Skeletal muscle tissue (tissue), 4 donors: ENCODE data around the gene CDC25B. TPM values are rescaled to one million over a fixed set of nuclear protein-coding genes. Genes with fewer than 3 reads are reported as not detected.
"Not testable (repeated sequence)": the region's sequence is repeated elsewhere in the genome, so short reads cannot be mapped to it uniquely, and the experiment has no call there.

Source experiments
- H3K27ac ChIP-seq: one replicate; pipeline ENCODE4 v1.7.0; 2013; ENCODE audit warnings: mild to moderate bottlenecking, low read depth, low read length, inconsistent platforms
- H3K27me3 ChIP-seq, 3 donors: one replicate each; pipeline ENCODE4 v1.7.0; 2013; ENCODE audit warnings: low read length in 3 of 3; ENCODE audit not compliant: control insufficient read depth in 3 of 3, insufficient read depth in 3 of 3
- H3K36me3 ChIP-seq, 3 donors: one replicate each; pipeline ENCODE4 v1.7.0; 2013; ENCODE audit warnings: low read length in 3 of 3; ENCODE audit not compliant: control insufficient read depth in 3 of 3, insufficient read depth in 3 of 3
- H3K4me1 ChIP-seq, 3 donors: one replicate each; pipeline ENCODE4 v1.7.0; 2013; ENCODE audit warnings: low read length in 3 of 3, mild to moderate bottlenecking in 3 of 3; ENCODE audit not compliant: control insufficient read depth in 3 of 3, insufficient read depth in 3 of 3
- H3K4me3 ChIP-seq, 3 donors: one replicate each; pipeline ENCODE4 v1.7.0; 2013; ENCODE audit warnings: low read length in 3 of 3
- H3K9ac ChIP-seq, 3 donors: one replicate each; pipeline ENCODE4 v1.7.0; 2013; ENCODE audit warnings: low read length in 3 of 3, mild to moderate bottlenecking in 3 of 3, moderate library complexity in 2 of 3, low read depth in 1 of 3
- H3K9me3 ChIP-seq, 3 donors: one replicate each; pipeline ENCODE4 v1.7.0; 2013; ENCODE audit warnings: low read length in 3 of 3; ENCODE audit not compliant: control insufficient read depth in 3 of 3
- total RNA-seq: library from RNA; depleted of rRNA; stranded (reverse); fragments of >200 nt; gene quantifications from one replicate; pipeline ENCODE4 v1.2.3, GENCODE V29; 2014
- donor health status: Osteomylitis.

The CDC25B gene
- total RNA-seq, 1 donor from 2014 or later, result 28.7 TPM

GRCh38 chr20:3820901-3821727, 25.0 kb downstream of the CDC25B start:
- peak overlapping the region; percentile 99 for H3K27ac ChIP-seq
- peak overlapping the region; percentile 80 to 93 (median 88) for H3K4me3 ChIP-seq
- H3K9ac ChIP-seq, result peak overlapping the region; percentile 91 to 99 (median 94)
- H3K4me1 ChIP-seq, result peaks cover 18 to 25% (median 23%) of the 10 kb centered on the region in 3 donors
- peaks cover 0 to 3% (median 0%) of the 10 kb centered on the region in 3 donors for H3K9me3 ChIP-seq
- no peaks in the 10 kb centered on the region for H3K27me3 ChIP-seq
- peaks cover 33 to 38% (median 35%) of the 10 kb centered on the region in 3 donors for H3K36me3 ChIP-seq

- peaks cover 18 to 28% (median 25%) of the 10 kb centered on the region in 3 donors for H3K4me1 ChIP-seq
- no peaks in the 10 kb centered on the region for H3K27me3 ChIP-seq
- no peak overlapping the region for H3K9ac ChIP-seq
- H3K4me3 ChIP-seq, result no peak overlapping the region
- H3K9me3 ChIP-seq, result peaks cover 0 to 3% (median 0%) of the 10 kb centered on the region in 3 donors
- H3K36me3 ChIP-seq, result peaks cover 37 to 47% (median 44%) of the 10 kb centered on the region in 3 donors
- H3K27ac ChIP-seq, result peak overlapping the region; percentile 99
Measured at GRCh38 chr20:3821996-3822395, 25.9 kb downstream of the CDC25B start.

- no peaks in the 10 kb centered on the region for H3K27me3 ChIP-seq
- peaks cover 0 to 3% (median 0%) of the 10 kb centered on the region in 3 donors for H3K9me3 ChIP-seq
- H3K4me3 ChIP-seq, result no peak overlapping the region
- no peak overlapping the region for H3K9ac ChIP-seq
- no peak overlapping the region for H3K27ac ChIP-seq
- H3K4me1 ChIP-seq, result peaks cover 11 to 19% (median 18%) of the 10 kb centered on the region in 3 donors
- H3K36me3 ChIP-seq, result peaks cover 39 to 58% (median 58%) of the 10 kb centered on the region in 3 donors
Measured at GRCh38 chr20:3823881-3824280, 27.8 kb downstream of the CDC25B start.

GRCh38 chr20:3825526-3825925, 29.4 kb downstream of the CDC25B start:
- Histone ChIP-seq H3K27me3 (no peaks in the 10 kb centered on the region), H3K4me3 (no peak overlapping the region), H3K4me1 (peaks cover 4 to 9% (median 8%) of the 10 kb centered on the region in 3 donors), H3K27ac (no peak overlapping the region), H3K9me3 (peaks cover 0 to 3% (median 0%) of the 10 kb centered on the region in 3 donors), H3K36me3 (peaks cover 39 to 58% (median 58%) of the 10 kb centered on the region in 3 donors), H3K9ac (no peak overlapping the region)

GRCh38 chr20:3826420-3826819, 30.3 kb downstream of the CDC25B start:
- Histone ChIP-seq H3K9me3 (peaks cover 0 to 3% (median 0%) of the 10 kb centered on the region in 3 donors), H3K4me3 (no peak overlapping the region), H3K27ac (no peak overlapping the region), H3K27me3 (no peaks in the 10 kb centered on the region), H3K9ac (no peak overlapping the region), H3K36me3 (peaks cover 39 to 58% (median 58%) of the 10 kb centered on the region in 3 donors), H3K4me1 (peaks cover 1 to 6% (median 2%) of the 10 kb centered on the region in 3 donors)

- Histone ChIP-seq H3K27ac (no peak overlapping the region), H3K4me3 (no peak overlapping the region), H3K4me1 (peaks cover 0 to 5% (median 0%) of the 10 kb centered on the region in 3 donors), H3K36me3 (peaks cover 20 to 41% (median 40%) of the 10 kb centered on the region in 3 donors), H3K9ac (no peak overlapping the region), H3K27me3 (no peaks in the 10 kb centered on the region), H3K9me3 (no peaks in the 10 kb centered on the region)
Measured at GRCh38 chr20:3828798-3829197, 32.7 kb downstream of the CDC25B start.

GRCh38 chr20:3829891-3830290, 33.8 kb downstream of the CDC25B start:
- not testable (repeated sequence) for H3K4me3 ChIP-seq, H3K27ac ChIP-seq, H3K4me1 ChIP-seq, H3K9me3 ChIP-seq, H3K27me3 ChIP-seq, H3K9ac ChIP-seq
- peaks cover 12 to 32% (median 29%) of the 10 kb centered on the region in 3 donors for H3K36me3 ChIP-seq

- Histone ChIP-seq H3K9ac (no peak overlapping the region), H3K4me3 (no peak overlapping the region), H3K27me3 (no peaks in the 10 kb centered on the region), H3K9me3 (no peaks in the 10 kb centered on the region), H3K4me1 (no peaks in the 10 kb centered on the region), H3K27ac (no peak overlapping the region), H3K36me3 (peaks cover 0 to 4% (median 3%) of the 10 kb centered on the region in 3 donors)
Measured at GRCh38 chr20:3836132-3836531, 40.0 kb downstream of the CDC25B start.

- no peak overlapping the region for H3K27ac ChIP-seq
- no peak overlapping the region for H3K9ac ChIP-seq
- H3K9me3 ChIP-seq, result no peaks in the 10 kb centered on the region
- H3K36me3 ChIP-seq, result peaks cover 0 to 4% (median 3%) of the 10 kb centered on the region in 3 donors
- no peak overlapping the region for H3K4me3 ChIP-seq
- no peaks in the 10 kb centered on the region for H3K27me3 ChIP-seq
- no peaks in the 10 kb centered on the region for H3K4me1 ChIP-seq
Measured at GRCh38 chr20:3839328-3839727, 43.2 kb downstream of the CDC25B start.

- not testable (repeated sequence) for H3K27ac ChIP-seq, H3K4me1 ChIP-seq, H3K27me3 ChIP-seq, H3K9me3 ChIP-seq, H3K9ac ChIP-seq, H3K36me3 ChIP-seq, H3K4me3 ChIP-seq
Measured at GRCh38 chr20:3840201-3840600, 44.1 kb downstream of the CDC25B start.
